ENCODE results near the gene C2orf74.

GRCh38 chr2:61179701-61180639 is 18.0 kb downstream of the C2orf74 start:
- TF ChIP-seq CTCF (IDR thresholded peaks at IDR 0.05; ENCODE audit: low read depth, low read length) = no peak
- no peak for TF ChIP-seq EZH2phosphoT487 (IDR thresholded peaks at IDR 0.05; ENCODE audit: low read depth)

Measured in OCI-LY3 (cell line).